ENCODE data around the gene ZNF439. TPM values are rescaled to one million over a fixed set of nuclear protein-coding genes. Genes with fewer than 3 reads are reported as not detected.
"Not testable (repeated sequence)": the region's sequence is repeated elsewhere in the genome, so short reads cannot be mapped to it uniquely, and the experiment has no call there.

ZNF439 gene
- total RNA-seq, 1 experiment from 2014 or later: 0.40 TPM

DNA sequence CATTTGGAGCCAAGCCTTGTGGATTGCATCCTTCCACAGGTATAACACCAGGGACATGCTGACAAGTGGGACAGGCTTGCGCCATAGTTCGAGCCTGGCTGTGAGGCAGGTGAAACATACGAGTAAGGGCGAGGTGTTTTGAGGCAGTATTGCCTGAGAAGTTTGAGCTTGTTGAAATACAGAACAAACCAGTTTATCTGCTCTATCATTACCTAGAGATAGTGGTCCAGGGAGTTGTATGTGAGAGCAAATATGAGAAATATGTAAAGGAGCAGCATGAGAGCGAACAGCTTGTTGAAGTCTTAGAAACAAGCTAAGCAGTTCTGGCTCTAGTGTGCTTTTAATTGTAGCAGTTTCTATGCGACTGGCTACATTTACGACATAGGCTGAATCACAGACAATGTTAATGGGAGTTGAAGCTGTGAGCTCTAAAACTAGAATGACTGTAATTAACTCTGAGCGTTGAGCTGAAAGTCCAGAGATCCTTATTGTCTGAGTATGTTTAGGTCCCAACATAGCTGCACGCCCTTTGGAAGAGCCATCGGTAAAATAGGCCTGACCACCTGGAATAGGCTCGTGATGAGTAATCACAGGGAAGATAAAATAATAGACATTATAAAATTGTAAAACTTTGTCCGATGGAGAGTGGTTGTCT is 8.2 kb downstream of the ZNF439 start:
- DNase-seq (ENCODE audit: low read depth, low spot score): no peak
- in situ Hi-C loops (cut with HindIII; ENCODE audit: low pct_unique_long_range_greater_than_20kb, low sequenced_read_pairs): no loop called here

GRCh38 chr19:11860721-11861120 is 12.2 kb downstream of the ZNF439 start:
- in situ Hi-C loops (cut with HindIII; ENCODE audit: low pct_unique_long_range_greater_than_20kb, low sequenced_read_pairs): no loop called here

GRCh38 chr19:11861301-11861700 is 12.8 kb downstream of the ZNF439 start:
- in situ Hi-C loops (cut with HindIII; ENCODE audit: low pct_unique_long_range_greater_than_20kb, low sequenced_read_pairs): no loop called here
- DNase-seq (ENCODE audit: low read depth, low spot score): no peak

More at GRCh38 chr19:11860721-11861120, 12.2 kb downstream of the ZNF439 start:
- no peak for DNase-seq (ENCODE audit: low read depth, low spot score)

DNA sequence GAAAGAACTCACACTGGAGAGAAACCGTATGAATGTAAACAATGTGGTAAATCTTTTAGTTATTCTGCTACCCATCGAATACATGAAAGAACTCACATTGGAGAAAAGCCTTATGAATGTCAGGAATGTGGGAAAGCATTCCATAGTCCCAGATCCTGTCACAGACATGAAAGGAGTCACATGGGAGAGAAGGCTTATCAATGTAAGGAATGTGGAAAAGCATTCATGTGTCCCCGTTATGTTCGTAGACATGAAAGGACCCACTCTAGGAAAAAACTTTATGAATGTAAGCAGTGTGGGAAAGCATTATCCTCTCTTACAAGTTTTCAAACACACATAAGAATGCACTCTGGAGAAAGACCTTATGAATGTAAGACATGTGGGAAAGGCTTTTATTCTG is 19.2 kb downstream of the ZNF439 start:
- DNase-seq (ENCODE audit: low read depth, low spot score); in situ Hi-C loops (cut with HindIII; ENCODE audit: low pct_unique_long_range_greater_than_20kb, low sequenced_read_pairs): not testable (repeated sequence)

GRCh38 chr19:11868188-11868587 is 19.7 kb downstream of the ZNF439 start:
- DNase-seq (ENCODE audit: low read depth, low spot score): no peak
- in situ Hi-C loops (cut with HindIII; ENCODE audit: low pct_unique_long_range_greater_than_20kb, low sequenced_read_pairs): no loop called here

- in situ Hi-C loops (cut with HindIII; ENCODE audit: low pct_unique_long_range_greater_than_20kb, low sequenced_read_pairs): no loop called here
- DNase-seq (ENCODE audit: low read depth, low spot score): no peak
These were observed 24.1 kb downstream of the ZNF439 start for GRCh38 chr19:11872624-11873023.

- in situ Hi-C loops (cut with HindIII; ENCODE audit: low pct_unique_long_range_greater_than_20kb, low sequenced_read_pairs): no loop called here
- DNase-seq (ENCODE audit: low read depth, low spot score): no peak
These were observed 25.2 kb downstream of the ZNF439 start for GRCh38 chr19:11873762-11874161.

GRCh38 chr19:11879687-11880266 is 31.3 kb downstream of the ZNF439 start:
- peak; percentile 12 for DNase-seq (ENCODE audit: low read depth, low spot score)
- in situ Hi-C loops (cut with HindIII; ENCODE audit: low pct_unique_long_range_greater_than_20kb, low sequenced_read_pairs): not testable (repeated sequence)

DNA sequence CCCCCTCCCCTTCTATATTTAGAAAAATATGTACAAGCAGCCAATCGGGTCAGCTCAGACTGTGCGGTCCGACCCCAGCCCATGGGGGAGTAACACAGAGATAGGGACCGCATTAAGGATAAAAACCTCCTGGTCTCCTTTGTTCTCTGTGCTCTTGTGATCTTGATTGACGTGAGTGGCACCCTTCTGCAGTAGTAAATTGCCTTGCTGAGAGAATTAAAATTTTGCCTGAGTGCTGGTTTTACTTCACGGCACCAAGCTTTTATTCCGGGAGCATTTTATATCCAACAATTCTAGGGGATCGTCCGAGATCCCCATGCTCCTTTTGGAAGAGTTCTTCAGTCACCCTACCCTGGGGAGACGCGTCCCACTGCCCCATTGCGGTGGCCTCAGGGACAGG is 32.1 kb downstream of the ZNF439 start:
- in situ Hi-C loops (cut with HindIII; ENCODE audit: low pct_unique_long_range_greater_than_20kb, low sequenced_read_pairs): no loop called here
- DNase-seq (ENCODE audit: low read depth, low spot score): no peak

DNA sequence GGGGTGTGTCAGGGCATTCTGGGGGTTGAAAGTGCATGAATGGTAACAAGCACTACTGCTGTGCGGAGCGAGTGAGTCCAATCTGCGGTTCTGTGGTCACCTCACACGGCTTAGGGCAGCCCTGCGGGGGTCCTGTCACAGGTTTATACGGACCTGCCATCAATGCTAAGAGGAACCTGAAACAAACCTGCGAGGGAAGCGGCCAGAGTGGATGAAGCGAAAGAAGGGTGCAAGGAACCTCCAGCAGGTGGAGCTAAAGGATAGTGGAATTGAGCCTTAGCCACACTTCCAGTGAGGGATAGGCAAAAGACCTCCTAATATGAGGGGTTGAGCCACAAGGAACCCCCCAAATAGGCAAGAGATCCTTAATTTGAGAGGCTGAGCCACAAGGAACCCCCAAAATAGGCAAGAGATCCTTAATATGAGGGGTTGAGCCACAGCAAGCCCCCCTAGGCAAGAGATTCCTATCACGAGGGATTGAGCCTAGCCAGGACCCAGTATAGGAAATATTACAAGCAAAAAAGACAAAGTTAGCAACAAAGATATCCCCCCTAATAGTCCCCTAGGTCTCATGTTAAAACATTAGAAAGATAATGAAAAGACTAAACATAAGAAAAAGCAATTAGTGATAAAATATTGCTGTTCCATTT is 32.8 kb downstream of the ZNF439 start:
- in situ Hi-C loops (cut with HindIII; ENCODE audit: low pct_unique_long_range_greater_than_20kb, low sequenced_read_pairs): no loop called here
- DNase-seq (ENCODE audit: low read depth, low spot score): peak; percentile 66

DNA sequence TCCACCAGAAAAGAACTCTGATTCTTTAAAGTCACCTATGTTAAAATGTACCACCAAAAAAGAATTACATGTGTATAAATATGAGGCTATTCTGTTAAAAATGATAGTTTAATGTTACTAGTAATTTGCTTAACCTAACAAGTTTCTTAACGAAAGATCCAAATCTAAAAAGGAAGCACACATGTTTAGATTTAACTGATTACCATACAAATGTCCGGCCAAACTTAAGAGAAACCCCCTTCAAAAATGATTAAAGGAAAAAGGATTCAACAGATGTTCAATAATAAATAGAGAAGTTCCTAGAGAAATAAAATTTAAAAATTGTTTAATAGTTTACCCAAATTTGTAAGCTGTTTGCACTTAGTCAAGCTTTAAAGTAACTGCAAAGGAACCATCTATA is 34.1 kb downstream of the ZNF439 start:
- in situ Hi-C loops (cut with HindIII; ENCODE audit: low pct_unique_long_range_greater_than_20kb, low sequenced_read_pairs): no loop called here
- DNase-seq (ENCODE audit: low read depth, low spot score): no peak

GRCh38 chr19:11887234-11887610 is 38.7 kb downstream of the ZNF439 start:
- in situ Hi-C loops (cut with HindIII; ENCODE audit: low pct_unique_long_range_greater_than_20kb, low sequenced_read_pairs): no loop called here
- no peak for DNase-seq (ENCODE audit: low read depth, low spot score)

GRCh38 chr19:11887611-11888531 is 39.3 kb downstream of the ZNF439 start, which contains the start of gene ZNF69:
Gene ZNF69 (plus strand): TSS chr19:11887782. CDS start chr19:11887924, 142 bp downstream.
- DNase-seq (ENCODE audit: low read depth, low spot score): peak; percentile 49
- in situ Hi-C loops (cut with HindIII; ENCODE audit: low pct_unique_long_range_greater_than_20kb, low sequenced_read_pairs): no loop called here

GRCh38 chr19:11889901-11890300 is 41.4 kb downstream of the ZNF439 start:
- DNase-seq (ENCODE audit: low read depth, low spot score); in situ Hi-C loops (cut with HindIII; ENCODE audit: low pct_unique_long_range_greater_than_20kb, low sequenced_read_pairs): not testable (repeated sequence)

DNA sequence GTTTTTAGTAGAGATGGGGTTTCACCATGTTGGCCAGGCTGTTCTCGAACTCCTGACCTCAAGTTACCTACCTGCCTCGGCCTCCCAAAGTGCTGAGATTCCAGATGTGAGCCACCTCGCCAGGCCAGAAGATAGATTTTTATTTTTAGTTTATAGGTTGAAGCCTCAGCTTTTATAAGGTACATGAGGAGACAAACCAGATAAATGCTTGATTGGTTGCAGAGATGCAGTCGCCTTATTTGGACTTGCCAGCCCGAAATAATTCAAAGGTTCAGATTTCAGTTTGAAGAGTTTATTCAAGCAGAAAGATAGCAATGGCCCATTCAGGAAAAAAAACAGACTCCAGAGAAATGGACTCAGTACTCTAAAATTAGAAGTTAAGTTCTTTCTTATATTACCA is 42.1 kb downstream of the ZNF439 start:
- in situ Hi-C loops (cut with HindIII; ENCODE audit: low pct_unique_long_range_greater_than_20kb, low sequenced_read_pairs): no loop called here
- DNase-seq (ENCODE audit: low read depth, low spot score): no peak

DNA sequence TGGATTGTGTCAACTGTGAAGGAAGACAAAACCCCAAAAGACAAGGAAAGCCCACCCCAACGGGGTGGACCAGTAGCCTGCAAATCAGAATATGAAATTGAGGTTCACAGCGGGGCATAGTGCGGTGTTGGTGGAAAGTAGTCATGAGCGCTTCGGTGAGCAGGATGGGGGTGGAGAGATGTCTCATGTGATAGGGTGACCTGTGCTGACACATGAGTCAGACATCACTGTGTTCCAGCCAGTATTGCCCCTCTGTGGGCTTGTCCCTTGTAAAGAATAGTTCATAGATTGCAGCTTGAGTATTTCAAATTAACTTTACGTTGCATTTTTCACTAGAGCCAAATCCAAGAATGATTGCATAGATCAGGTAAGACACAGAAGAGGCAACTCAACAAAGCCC is 46.3 kb downstream of the ZNF439 start:
- no peak for DNase-seq (ENCODE audit: low read depth, low spot score)
- in situ Hi-C loops (cut with HindIII; ENCODE audit: low pct_unique_long_range_greater_than_20kb, low sequenced_read_pairs): no loop called here

DNA sequence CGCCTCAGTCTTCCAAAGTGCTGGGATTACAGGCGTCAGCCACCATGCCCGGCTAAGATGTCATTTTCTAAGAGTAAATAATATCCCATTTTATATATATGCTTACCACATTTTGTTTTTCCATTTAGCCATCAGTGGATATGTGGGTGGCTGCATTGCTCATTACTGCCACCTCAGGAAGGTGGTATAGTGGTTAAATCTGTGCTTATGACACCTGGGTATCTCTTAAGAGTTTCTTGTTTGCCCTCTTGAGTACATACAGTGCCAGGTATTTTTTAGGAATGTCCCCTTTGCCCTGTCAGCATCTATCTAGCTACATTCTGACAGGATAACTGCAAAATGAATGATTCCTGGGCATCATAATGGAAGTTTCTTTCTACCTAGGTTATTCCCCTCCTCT is 53.7 kb downstream of the ZNF439 start:
- DNase-seq (ENCODE audit: low read depth, low spot score): no peak
- in situ Hi-C loops (cut with HindIII; ENCODE audit: low pct_unique_long_range_greater_than_20kb, low sequenced_read_pairs): no loop called here

DNA sequence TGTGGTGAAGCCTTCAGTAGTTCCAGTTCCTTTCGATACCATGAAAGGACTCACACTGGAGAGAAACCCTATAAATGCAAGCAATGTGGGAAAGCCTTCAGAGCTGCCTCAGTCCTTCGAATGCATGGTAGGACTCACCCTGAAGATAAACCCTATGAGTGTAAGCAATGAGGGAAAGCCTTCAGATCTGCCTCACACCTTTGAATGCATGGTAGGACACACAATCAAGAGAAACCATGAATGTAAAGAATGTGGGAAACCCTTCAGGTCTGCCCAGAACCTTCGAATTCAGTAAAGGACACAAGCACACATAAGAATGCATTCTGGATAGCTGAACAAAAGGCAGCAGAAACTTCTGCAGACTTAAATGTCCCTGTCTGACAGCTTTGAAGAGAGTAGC is 57.4 kb downstream of the ZNF439 start:
- in situ Hi-C loops (cut with HindIII; ENCODE audit: low pct_unique_long_range_greater_than_20kb, low sequenced_read_pairs): no loop called here
- DNase-seq (ENCODE audit: low read depth, low spot score): no peak
